WTC11 (cell line): ENCODE measurements around the gene ERP44. TPM values are rescaled to one million over a fixed set of nuclear protein-coding genes. Genes with fewer than 3 reads are reported as not detected.

Experiments used
- ATAC-seq: fragments of 200-7000 bp; cut with Tn5 transposase; 2 replicates; pipeline ENCODE4 v1.10.0; 2021; ENCODE audit warnings: mild to moderate bottlenecking, moderate library complexity
- CTCF ChIA-PET: fragments of 300-600 bp; sonication (Branson Sonifier 250); formaldehyde crosslinking; loops from one replicate; lab custom pipeline; 2021; ENCODE audit warnings: antibody characterized with exemption; lab: Charles Lee
- POLR2A ChIA-PET: fragments of 350-600 bp; sonication (Branson Sonifier 250); formaldehyde crosslinking; loops from one replicate; lab custom pipeline; 2021; ENCODE audit warnings: antibody characterized with exemption; lab: Charles Lee
- DNase-seq: peaks from one replicate; pipeline ENCODE4 v3.0.0; 2021; ENCODE audit warnings: low spot score
- H3K27ac Mint-ChIP-seq: 2 replicates; pipeline ENCODE4 v1.8.0; 2021; ENCODE audit warnings: mixed read lengths
- H3K27me3 Mint-ChIP-seq: 2 replicates; pipeline ENCODE4 v1.8.0; 2021; ENCODE audit warnings: low read depth, mild to moderate bottlenecking, moderate library complexity, mixed read lengths
- H3K36me3 Mint-ChIP-seq: 2 replicates; pipeline ENCODE4 v1.8.0; 2021; ENCODE audit warnings: mixed read lengths
- H3K4me1 Mint-ChIP-seq: 2 replicates; pipeline ENCODE4 v1.8.0; 2022; ENCODE audit warnings: mixed read lengths
- H3K4me3 Mint-ChIP-seq: 2 replicates; pipeline ENCODE4 v1.8.0; 2021; ENCODE audit warnings: mild to moderate bottlenecking, moderate library complexity, mixed read lengths
- H3K9me3 Mint-ChIP-seq: 2 replicates; pipeline ENCODE4 v1.8.0; 2021; ENCODE audit warnings: mixed read lengths
- FOXJ3 ChIP-seq: sonication (generic); formaldehyde crosslinking; IDR thresholded peaks from 2 replicates; pipeline ENCODE4 v1.9.0; 2021; ENCODE audit warnings: missing genetic modification reagents, mild to moderate bottlenecking, borderline replicate concordance
- FOXK1 ChIP-seq: sonication (generic); formaldehyde crosslinking; IDR thresholded peaks from 2 replicates; pipeline ENCODE4 v1.8.0; 2022; ENCODE audit warnings: mild to moderate bottlenecking, moderate library complexity, missing genetic modification reagents
- GTF2I ChIP-seq: fragments of 250-450 bp; sonication (Bioruptor Pico); conservative IDR thresholded peaks from 2 replicates; pipeline ENCODE4 v1.4.0; 2021; ENCODE audit warnings: mild to moderate bottlenecking
- MYBL2 ChIP-seq: sonication (generic); formaldehyde crosslinking; IDR thresholded peaks from 2 replicates; pipeline ENCODE4 v1.8.1; 2023; ENCODE audit warnings: mild to moderate bottlenecking, moderate library complexity, missing genetic modification reagents
- NFE2L1 ChIP-seq: sonication (generic); formaldehyde crosslinking; IDR thresholded peaks from 2 replicates; pipeline ENCODE4 v1.8.1; 2023; ENCODE audit warnings: missing genetic modification reagents
- NFYB ChIP-seq: sonication (generic); formaldehyde crosslinking; conservative IDR thresholded peaks from 2 replicates; pipeline ENCODE4 v1.8.0; 2022; ENCODE audit warnings: low read depth, missing genetic modification reagents
- OVOL2 ChIP-seq: fragments of 250-450 bp; sonication (Bioruptor Pico); IDR thresholded peaks from 2 replicates; pipeline ENCODE4 v1.9.0; 2021; ENCODE audit warnings: mild to moderate bottlenecking, borderline replicate concordance
- SP1 ChIP-seq: sonication (generic); formaldehyde crosslinking; conservative IDR thresholded peaks from 2 replicates; pipeline ENCODE4 v1.8.1; 2022; ENCODE audit warnings: missing genetic modification reagents
- ZNF121 ChIP-seq: sonication (generic); formaldehyde crosslinking; IDR thresholded peaks from 2 replicates; pipeline ENCODE4 v1.8.0; 2023; ENCODE audit warnings: missing genetic modification reagents
- ZNF396 ChIP-seq: fragments of 250-450 bp; sonication (Bioruptor Pico); IDR thresholded peaks from 2 replicates; pipeline ENCODE4 v1.8.0; 2021; ENCODE audit warnings: mild to moderate bottlenecking, moderate library complexity, borderline replicate concordance
- ZNF416 ChIP-seq: fragments of 250-450 bp; sonication (Bioruptor Pico); IDR thresholded peaks from 2 replicates; pipeline ENCODE4 v1.9.0; 2021; ENCODE audit warnings: mild to moderate bottlenecking, inconsistent platforms
- total RNA-seq: library from RNA; stranded (reverse); gene quantifications from 3 replicates; pipeline ENCODE4 v1.2.3, GENCODE V29; 2021
- TF ChIP-seq, protein P1 (sequence below): sonication (generic); formaldehyde crosslinking; conservative IDR thresholded peaks from 2 replicates; pipeline ENCODE4 v1.8.1; 2022; ENCODE audit warnings: mild to moderate bottlenecking, missing genetic modification reagents
- TF ChIP-seq, protein P2 (sequence below): sonication (generic); formaldehyde crosslinking; IDR thresholded peaks from 2 replicates; pipeline ENCODE4 v1.8.1; 2023; ENCODE audit warnings: mild to moderate bottlenecking, missing genetic modification reagents
- TF ChIP-seq, protein P3 (sequence below): sonication (generic); formaldehyde crosslinking; IDR thresholded peaks from 2 replicates; pipeline ENCODE4 v1.8.0; 2022; ENCODE audit warnings: missing genetic modification reagents
- TF ChIP-seq, protein P4 (sequence below): sonication (generic); formaldehyde crosslinking; IDR thresholded peaks from 2 replicates; pipeline ENCODE4 v1.8.0; 2023; ENCODE audit warnings: missing genetic modification reagents, mild to moderate bottlenecking, borderline replicate concordance
- TF ChIP-seq, protein P5 (sequence below): sonication (generic); formaldehyde crosslinking; IDR thresholded peaks from 2 replicates; pipeline ENCODE4 v1.8.1; 2022; ENCODE audit warnings: missing genetic modification reagents, borderline replicate concordance
- TF ChIP-seq, protein P6 (sequence below): sonication (generic); formaldehyde crosslinking; IDR thresholded peaks from 2 replicates; pipeline ENCODE4 v1.8.0; 2022; ENCODE audit warnings: mild to moderate bottlenecking, missing genetic modification reagents

Gene ERP44
- total RNA-seq, 1 experiment from 2014 or later = 13.7 TPM

DNA sequence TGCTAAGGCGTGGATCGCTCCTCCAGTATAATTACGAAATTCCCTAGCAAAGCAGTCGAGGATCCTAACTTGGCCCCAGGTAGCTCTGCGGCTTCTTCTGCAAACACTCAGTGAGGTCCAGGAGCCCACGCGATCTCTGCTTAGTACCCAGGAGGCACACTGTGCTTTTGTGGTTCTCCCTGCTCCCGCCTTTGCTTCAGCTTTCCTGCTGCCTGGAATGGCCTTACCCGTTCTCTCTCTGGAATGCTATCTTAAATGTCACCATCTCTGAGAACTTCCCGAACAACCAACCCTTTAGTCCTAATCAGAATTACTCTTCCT is 882 bp upstream of the ERP44 start:
- Mint-ChIP-seq H3K9me3 (no peaks in the 10 kb centered on the region), H3K27ac (peak overlapping the region; percentile 93)
- DNase-seq = no peak
- ATAC-seq = no peak
- TF ChIP-seq SP1 (CRISPR knock-in tag) = no peak
- no peak for TF ChIP-seq MYBL2 (CRISPR knock-in tag)
- TF ChIP-seq ZNF121 (CRISPR knock-in tag) = no peak
- no peak for TF ChIP-seq GTF2I (CRISPR knock-in tag)
- TF ChIP-seq, protein P1, sequence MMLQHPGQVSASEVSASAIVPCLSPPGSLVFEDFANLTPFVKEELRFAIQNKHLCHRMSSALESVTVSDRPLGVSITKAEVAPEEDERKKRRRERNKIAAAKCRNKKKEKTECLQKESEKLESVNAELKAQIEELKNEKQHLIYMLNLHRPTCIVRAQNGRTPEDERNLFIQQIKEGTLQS (CRISPR knock-in tag) = no peak
- TF ChIP-seq FOXK1 (CRISPR knock-in tag) = no peak
- TF ChIP-seq FOXJ3 (CRISPR knock-in tag) = no peak
- TF ChIP-seq ZNF416 (CRISPR knock-in tag) = no peak
- TF ChIP-seq, protein P2, sequence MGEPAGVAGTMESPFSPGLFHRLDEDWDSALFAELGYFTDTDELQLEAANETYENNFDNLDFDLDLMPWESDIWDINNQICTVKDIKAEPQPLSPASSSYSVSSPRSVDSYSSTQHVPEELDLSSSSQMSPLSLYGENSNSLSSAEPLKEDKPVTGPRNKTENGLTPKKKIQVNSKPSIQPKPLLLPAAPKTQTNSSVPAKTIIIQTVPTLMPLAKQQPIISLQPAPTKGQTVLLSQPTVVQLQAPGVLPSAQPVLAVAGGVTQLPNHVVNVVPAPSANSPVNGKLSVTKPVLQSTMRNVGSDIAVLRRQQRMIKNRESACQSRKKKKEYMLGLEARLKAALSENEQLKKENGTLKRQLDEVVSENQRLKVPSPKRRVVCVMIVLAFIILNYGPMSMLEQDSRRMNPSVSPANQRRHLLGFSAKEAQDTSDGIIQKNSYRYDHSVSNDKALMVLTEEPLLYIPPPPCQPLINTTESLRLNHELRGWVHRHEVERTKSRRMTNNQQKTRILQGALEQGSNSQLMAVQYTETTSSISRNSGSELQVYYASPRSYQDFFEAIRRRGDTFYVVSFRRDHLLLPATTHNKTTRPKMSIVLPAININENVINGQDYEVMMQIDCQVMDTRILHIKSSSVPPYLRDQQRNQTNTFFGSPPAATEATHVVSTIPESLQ (CRISPR knock-in tag) = no peak
- no peak for TF ChIP-seq OVOL2 (CRISPR knock-in tag)
- no peak for TF ChIP-seq ZNF396 (CRISPR knock-in tag)
- TF ChIP-seq, all 79 proteins: peak for 0
- Mint-ChIP-seq H3K36me3 (no peaks in the 10 kb centered on the region), H3K4me3 (peak overlapping the region; percentile 98), H3K27me3 (no peaks in the 10 kb centered on the region), H3K4me1 (peaks cover 18% of the 10 kb centered on the region)
- CTCF ChIA-PET = interaction anchor here (0.8 to 1.0 kb wide), 2 partner anchors 27 to 275 kb away, joined by 3 to 5 read pairs; no protein-coding TSS in a partner anchor
- POLR2A ChIA-PET = no interaction called here

DNA sequence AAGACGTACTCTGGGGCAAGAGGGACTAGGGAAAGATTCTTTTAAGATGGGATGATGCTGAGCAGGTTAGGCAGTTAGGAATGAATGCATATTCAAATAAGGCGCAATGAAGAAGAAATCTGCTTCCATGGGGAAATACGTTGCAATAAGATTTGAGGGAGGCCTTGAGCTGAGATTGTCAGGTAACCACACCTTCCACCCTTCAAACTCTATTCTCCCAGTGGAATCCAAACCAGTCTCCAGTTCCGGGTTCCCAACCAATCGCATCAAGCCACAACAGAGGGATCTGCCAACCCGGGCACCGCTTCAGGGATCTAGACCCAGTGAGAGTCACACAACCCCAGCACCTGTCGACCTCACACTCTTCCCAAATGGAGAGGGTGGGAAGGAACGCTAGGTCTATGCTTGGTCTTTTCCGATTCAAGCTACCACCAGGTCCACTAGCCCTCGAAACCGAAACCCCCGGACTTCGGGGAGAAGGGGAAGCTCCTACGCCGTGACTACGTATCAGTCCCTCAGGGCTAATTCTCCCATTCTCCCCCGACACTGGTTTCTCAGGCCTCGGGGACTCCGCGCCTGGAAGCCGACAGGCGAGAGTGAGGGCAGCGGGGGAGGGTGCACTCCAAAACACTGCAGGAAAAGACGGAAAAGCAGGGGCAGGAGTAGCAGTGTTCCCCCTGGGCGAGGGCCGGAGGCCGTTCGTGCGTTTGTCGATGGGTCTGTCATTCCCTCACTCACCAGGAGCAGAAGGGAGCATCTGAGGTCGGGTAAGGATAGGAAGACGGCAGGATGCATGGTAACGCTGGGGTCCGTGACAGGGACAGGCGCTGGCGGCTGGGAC is 534 bp downstream of the ERP44 start:
- DNase-seq = peak; percentile 72
- POLR2A ChIA-PET = no interaction called here
- Mint-ChIP-seq H3K4me3 (peak overlapping the region; percentile 98), H3K9me3 (no peaks in the 10 kb centered on the region), H3K36me3 (no peaks in the 10 kb centered on the region), H3K27me3 (no peaks in the 10 kb centered on the region), H3K4me1 (peaks cover 10% of the 10 kb centered on the region), H3K27ac (peak overlapping the region; percentile 97)
- peak; percentile 51 for ATAC-seq
- CTCF ChIA-PET = interaction anchor here (1.0 to 1.1 kb wide), 2 partner anchors 15 to 274 kb away, joined by 3 read pairs; no protein-coding TSS in a partner anchor
- 0 out of 2 replicates have a peak, but pooled peaks have one; percentile 37 for TF ChIP-seq NFE2L1 (CRISPR knock-in tag)
- 0 out of 2 replicates have a peak, but pooled peaks have one; percentile 16 for TF ChIP-seq NFYB
- TF ChIP-seq, protein P3, sequence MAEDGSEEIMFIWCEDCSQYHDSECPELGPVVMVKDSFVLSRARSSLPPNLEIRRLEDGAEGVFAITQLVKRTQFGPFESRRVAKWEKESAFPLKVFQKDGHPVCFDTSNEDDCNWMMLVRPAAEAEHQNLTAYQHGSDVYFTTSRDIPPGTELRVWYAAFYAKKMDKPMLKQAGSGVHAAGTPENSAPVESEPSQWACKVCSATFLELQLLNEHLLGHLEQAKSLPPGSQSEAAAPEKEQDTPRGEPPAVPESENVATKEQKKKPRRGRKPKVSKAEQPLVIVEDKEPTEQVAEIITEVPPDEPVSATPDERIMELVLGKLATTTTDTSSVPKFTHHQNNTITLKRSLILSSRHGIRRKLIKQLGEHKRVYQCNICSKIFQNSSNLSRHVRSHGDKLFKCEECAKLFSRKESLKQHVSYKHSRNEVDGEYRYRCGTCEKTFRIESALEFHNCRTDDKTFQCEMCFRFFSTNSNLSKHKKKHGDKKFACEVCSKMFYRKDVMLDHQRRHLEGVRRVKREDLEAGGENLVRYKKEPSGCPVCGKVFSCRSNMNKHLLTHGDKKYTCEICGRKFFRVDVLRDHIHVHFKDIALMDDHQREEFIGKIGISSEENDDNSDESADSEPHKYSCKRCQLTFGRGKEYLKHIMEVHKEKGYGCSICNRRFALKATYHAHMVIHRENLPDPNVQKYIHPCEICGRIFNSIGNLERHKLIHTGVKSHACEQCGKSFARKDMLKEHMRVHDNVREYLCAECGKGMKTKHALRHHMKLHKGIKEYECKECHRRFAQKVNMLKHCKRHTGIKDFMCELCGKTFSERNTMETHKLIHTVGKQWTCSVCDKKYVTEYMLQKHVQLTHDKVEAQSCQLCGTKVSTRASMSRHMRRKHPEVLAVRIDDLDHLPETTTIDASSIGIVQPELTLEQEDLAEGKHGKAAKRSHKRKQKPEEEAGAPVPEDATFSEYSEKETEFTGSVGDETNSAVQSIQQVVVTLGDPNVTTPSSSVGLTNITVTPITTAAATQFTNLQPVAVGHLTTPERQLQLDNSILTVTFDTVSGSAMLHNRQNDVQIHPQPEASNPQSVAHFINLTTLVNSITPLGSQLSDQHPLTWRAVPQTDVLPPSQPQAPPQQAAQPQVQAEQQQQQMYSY (CRISPR knock-in tag) = no peak
- TF ChIP-seq ZNF121 (CRISPR knock-in tag) = peak; percentile 29; the same call in 1 of the 2 replicates
- TF ChIP-seq, protein P4, sequence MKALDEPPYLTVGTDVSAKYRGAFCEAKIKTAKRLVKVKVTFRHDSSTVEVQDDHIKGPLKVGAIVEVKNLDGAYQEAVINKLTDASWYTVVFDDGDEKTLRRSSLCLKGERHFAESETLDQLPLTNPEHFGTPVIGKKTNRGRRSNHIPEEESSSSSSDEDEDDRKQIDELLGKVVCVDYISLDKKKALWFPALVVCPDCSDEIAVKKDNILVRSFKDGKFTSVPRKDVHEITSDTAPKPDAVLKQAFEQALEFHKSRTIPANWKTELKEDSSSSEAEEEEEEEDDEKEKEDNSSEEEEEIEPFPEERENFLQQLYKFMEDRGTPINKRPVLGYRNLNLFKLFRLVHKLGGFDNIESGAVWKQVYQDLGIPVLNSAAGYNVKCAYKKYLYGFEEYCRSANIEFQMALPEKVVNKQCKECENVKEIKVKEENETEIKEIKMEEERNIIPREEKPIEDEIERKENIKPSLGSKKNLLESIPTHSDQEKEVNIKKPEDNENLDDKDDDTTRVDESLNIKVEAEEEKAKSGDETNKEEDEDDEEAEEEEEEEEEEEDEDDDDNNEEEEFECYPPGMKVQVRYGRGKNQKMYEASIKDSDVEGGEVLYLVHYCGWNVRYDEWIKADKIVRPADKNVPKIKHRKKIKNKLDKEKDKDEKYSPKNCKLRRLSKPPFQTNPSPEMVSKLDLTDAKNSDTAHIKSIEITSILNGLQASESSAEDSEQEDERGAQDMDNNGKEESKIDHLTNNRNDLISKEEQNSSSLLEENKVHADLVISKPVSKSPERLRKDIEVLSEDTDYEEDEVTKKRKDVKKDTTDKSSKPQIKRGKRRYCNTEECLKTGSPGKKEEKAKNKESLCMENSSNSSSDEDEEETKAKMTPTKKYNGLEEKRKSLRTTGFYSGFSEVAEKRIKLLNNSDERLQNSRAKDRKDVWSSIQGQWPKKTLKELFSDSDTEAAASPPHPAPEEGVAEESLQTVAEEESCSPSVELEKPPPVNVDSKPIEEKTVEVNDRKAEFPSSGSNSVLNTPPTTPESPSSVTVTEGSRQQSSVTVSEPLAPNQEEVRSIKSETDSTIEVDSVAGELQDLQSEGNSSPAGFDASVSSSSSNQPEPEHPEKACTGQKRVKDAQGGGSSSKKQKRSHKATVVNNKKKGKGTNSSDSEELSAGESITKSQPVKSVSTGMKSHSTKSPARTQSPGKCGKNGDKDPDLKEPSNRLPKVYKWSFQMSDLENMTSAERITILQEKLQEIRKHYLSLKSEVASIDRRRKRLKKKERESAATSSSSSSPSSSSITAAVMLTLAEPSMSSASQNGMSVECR (CRISPR knock-in tag) = peak; percentile 80; the same call in 1 of the 2 replicates
- TF ChIP-seq, protein P5, sequence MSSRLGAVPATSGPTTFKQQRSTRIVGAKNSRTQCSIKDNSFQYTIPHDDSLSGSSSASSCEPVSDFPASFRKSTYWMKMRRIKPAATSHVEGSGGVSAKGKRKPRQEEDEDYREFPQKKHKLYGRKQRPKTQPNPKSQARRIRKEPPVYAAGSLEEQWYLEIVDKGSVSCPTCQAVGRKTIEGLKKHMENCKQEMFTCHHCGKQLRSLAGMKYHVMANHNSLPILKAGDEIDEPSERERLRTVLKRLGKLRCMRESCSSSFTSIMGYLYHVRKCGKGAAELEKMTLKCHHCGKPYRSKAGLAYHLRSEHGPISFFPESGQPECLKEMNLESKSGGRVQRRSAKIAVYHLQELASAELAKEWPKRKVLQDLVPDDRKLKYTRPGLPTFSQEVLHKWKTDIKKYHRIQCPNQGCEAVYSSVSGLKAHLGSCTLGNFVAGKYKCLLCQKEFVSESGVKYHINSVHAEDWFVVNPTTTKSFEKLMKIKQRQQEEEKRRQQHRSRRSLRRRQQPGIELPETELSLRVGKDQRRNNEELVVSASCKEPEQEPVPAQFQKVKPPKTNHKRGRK (CRISPR knock-in tag) = 0 out of 2 replicates have a peak, but pooled peaks have one; percentile 59
- TF ChIP-seq, protein P6, sequence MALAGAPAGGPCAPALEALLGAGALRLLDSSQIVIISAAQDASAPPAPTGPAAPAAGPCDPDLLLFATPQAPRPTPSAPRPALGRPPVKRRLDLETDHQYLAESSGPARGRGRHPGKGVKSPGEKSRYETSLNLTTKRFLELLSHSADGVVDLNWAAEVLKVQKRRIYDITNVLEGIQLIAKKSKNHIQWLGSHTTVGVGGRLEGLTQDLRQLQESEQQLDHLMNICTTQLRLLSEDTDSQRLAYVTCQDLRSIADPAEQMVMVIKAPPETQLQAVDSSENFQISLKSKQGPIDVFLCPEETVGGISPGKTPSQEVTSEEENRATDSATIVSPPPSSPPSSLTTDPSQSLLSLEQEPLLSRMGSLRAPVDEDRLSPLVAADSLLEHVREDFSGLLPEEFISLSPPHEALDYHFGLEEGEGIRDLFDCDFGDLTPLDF = peak; percentile 40; the same call in 1 of the 2 replicates
- TF ChIP-seq, protein P2 (CRISPR knock-in tag) = 0 out of 2 replicates have a peak, but pooled peaks have one; percentile 64
